Central memory CD8-positive, alpha-beta T cell (primary cell): ENCODE measurements around the gene ZFYVE21.
"Not testable (repeated sequence)": the region's sequence is repeated elsewhere in the genome, so short reads cannot be mapped to it uniquely, and the experiment has no call there.

Experiments
- ATAC-seq: fragments of 150-1000 bp; cut with Tn5 transposase; replicated peaks from 2 replicates; pipeline ENCODE4 v1.10.0; 2022; ENCODE audit warnings: mild to moderate bottlenecking, moderate FRiP score, moderate number of reproducible peaks; ENCODE audit not compliant: poor library complexity, severe bottlenecking; ENCODE audit errors: extremely low read depth
- DNase-seq, 2 donors: peaks; one replicate each; pipeline ENCODE4 v3.0.0; 2021; ENCODE audit warnings: low spot score in 2 of 2
- H3K27ac Mint-ChIP-seq: one replicate; pipeline ENCODE4 v1.8.0; 2022; ENCODE audit warnings: low read depth, mild to moderate bottlenecking, moderate library complexity, mixed read lengths
- H3K27me3 Mint-ChIP-seq: one replicate; pipeline ENCODE4 v1.8.0; 2022; ENCODE audit warnings: mixed read lengths
- H3K36me3 Mint-ChIP-seq: one replicate; pipeline ENCODE4 v1.8.0; 2022; ENCODE audit warnings: mild to moderate bottlenecking, moderate library complexity, mixed read lengths; ENCODE audit not compliant: insufficient read depth
- H3K4me1 Mint-ChIP-seq: one replicate; pipeline ENCODE4 v1.8.0; 2022; ENCODE audit warnings: mixed read lengths
- H3K4me3 Mint-ChIP-seq: one replicate; pipeline ENCODE4 v1.8.0; 2022; ENCODE audit warnings: mild to moderate bottlenecking, moderate library complexity, mixed read lengths
- H3K9me3 Mint-ChIP-seq: one replicate; pipeline ENCODE4 v1.8.0; 2022; ENCODE audit warnings: mixed read lengths

The ZFYVE21 gene

GRCh38 chr14:103685276-103686211 lies 30.1 kb upstream of the ZFYVE21 start:
- peaks cover 70% of the 10 kb centered on the region for H3K36me3 Mint-ChIP-seq
- H3K27me3 Mint-ChIP-seq = no peaks in the 10 kb centered on the region
- no peak for DNase-seq
- no peak for ATAC-seq
- H3K4me3 Mint-ChIP-seq = no peak overlapping the region
- H3K4me1 Mint-ChIP-seq = peaks cover 6% of the 10 kb centered on the region
- no peak overlapping the region for H3K27ac Mint-ChIP-seq
- H3K9me3 Mint-ChIP-seq = no peaks in the 10 kb centered on the region

GRCh38 chr14:103686831-103687485 lies 28.7 kb upstream of the ZFYVE21 start:
- ATAC-seq (no peak), DNase-seq (no peak)
- H3K27ac Mint-ChIP-seq = no peak overlapping the region
- no peaks in the 10 kb centered on the region for H3K27me3 Mint-ChIP-seq
- peaks cover 6% of the 10 kb centered on the region for H3K4me1 Mint-ChIP-seq
- peaks cover 59% of the 10 kb centered on the region for H3K36me3 Mint-ChIP-seq
- no peak overlapping the region for H3K4me3 Mint-ChIP-seq
- H3K9me3 Mint-ChIP-seq = no peaks in the 10 kb centered on the region

- H3K9me3 Mint-ChIP-seq = no peaks in the 10 kb centered on the region
- peaks cover 51% of the 10 kb centered on the region for H3K36me3 Mint-ChIP-seq
- H3K4me1 Mint-ChIP-seq = peaks cover 6% of the 10 kb centered on the region
- no peak overlapping the region for H3K27ac Mint-ChIP-seq
- no peak for DNase-seq
- H3K27me3 Mint-ChIP-seq = no peaks in the 10 kb centered on the region
- H3K4me3 Mint-ChIP-seq = no peak overlapping the region
- ATAC-seq = no peak
Observed at GRCh38 chr14:103687712-103688111, 27.9 kb upstream of the ZFYVE21 start.

- ATAC-seq = no peak
- Mint-ChIP-seq H3K4me1 (peaks cover 6% of the 10 kb centered on the region), H3K9me3 (no peaks in the 10 kb centered on the region), H3K27me3 (no peaks in the 10 kb centered on the region), H3K36me3 (peaks cover 49% of the 10 kb centered on the region), H3K4me3 (no peak overlapping the region), H3K27ac (no peak overlapping the region)
- DNase-seq = no peak
Observed at GRCh38 chr14:103688441-103688840, 27.2 kb upstream of the ZFYVE21 start.

GRCh38 chr14:103688906-103689902 lies 26.4 kb upstream of the ZFYVE21 start:
- Mint-ChIP-seq H3K27ac (no peak overlapping the region), H3K36me3 (peaks cover 49% of the 10 kb centered on the region)
- ATAC-seq = no peak

GRCh38 chr14:103690332-103690731 lies 25.3 kb upstream of the ZFYVE21 start:
- H3K36me3 Mint-ChIP-seq = peaks cover 38% of the 10 kb centered on the region
- H3K4me3 Mint-ChIP-seq = no peak overlapping the region
- DNase-seq (no peak), ATAC-seq (no peak)
- H3K9me3 Mint-ChIP-seq = no peaks in the 10 kb centered on the region
- no peaks in the 10 kb centered on the region for H3K27me3 Mint-ChIP-seq
- H3K4me1 Mint-ChIP-seq = peaks cover 8% of the 10 kb centered on the region
- no peak overlapping the region for H3K27ac Mint-ChIP-seq

More at GRCh38 chr14:103688906-103689902, 26.4 kb upstream of the ZFYVE21 start:
- Mint-ChIP-seq H3K27me3 (no peaks in the 10 kb centered on the region), H3K9me3 (no peaks in the 10 kb centered on the region), H3K4me1 (peaks cover 6% of the 10 kb centered on the region), H3K4me3 (no peak overlapping the region)
- DNase-seq = no peak

- Mint-ChIP-seq H3K36me3 (peaks cover 30% of the 10 kb centered on the region), H3K4me1 (peaks cover 18% of the 10 kb centered on the region)
- not testable (repeated sequence) for H3K27ac Mint-ChIP-seq, DNase-seq, H3K9me3 Mint-ChIP-seq, ATAC-seq, H3K27me3 Mint-ChIP-seq, H3K4me3 Mint-ChIP-seq
Observed at GRCh38 chr14:103691655-103692054, 24.0 kb upstream of the ZFYVE21 start.

- Mint-ChIP-seq H3K9me3 (no peaks in the 10 kb centered on the region), H3K36me3 (peaks cover 27% of the 10 kb centered on the region), H3K4me1 (peaks cover 18% of the 10 kb centered on the region), H3K27me3 (no peaks in the 10 kb centered on the region), H3K27ac (no peak overlapping the region), H3K4me3 (no peak overlapping the region)
- ATAC-seq (no peak), DNase-seq (no peak)
Observed at GRCh38 chr14:103692159-103692558, 23.5 kb upstream of the ZFYVE21 start.

GRCh38 chr14:103692871-103693270 lies 22.7 kb upstream of the ZFYVE21 start:
- DNase-seq = no peak
- H3K27me3 Mint-ChIP-seq = no peaks in the 10 kb centered on the region
- H3K4me1 Mint-ChIP-seq = peaks cover 18% of the 10 kb centered on the region
- ATAC-seq = no peak
- H3K9me3 Mint-ChIP-seq = no peaks in the 10 kb centered on the region
- no peak overlapping the region for H3K27ac Mint-ChIP-seq
- no peak overlapping the region for H3K4me3 Mint-ChIP-seq
- H3K36me3 Mint-ChIP-seq = peaks cover 22% of the 10 kb centered on the region

GRCh38 chr14:103693515-103693914 lies 22.1 kb upstream of the ZFYVE21 start:
- Mint-ChIP-seq H3K27me3 (no peaks in the 10 kb centered on the region), H3K27ac (no peak overlapping the region), H3K36me3 (peaks cover 19% of the 10 kb centered on the region), H3K9me3 (no peaks in the 10 kb centered on the region), H3K4me3 (no peak overlapping the region), H3K4me1 (peaks cover 18% of the 10 kb centered on the region)
- DNase-seq (no peak), ATAC-seq (no peak)

- H3K4me1 Mint-ChIP-seq = peaks cover 18% of the 10 kb centered on the region
- DNase-seq (no peak), ATAC-seq (no peak)
- no peaks in the 10 kb centered on the region for H3K9me3 Mint-ChIP-seq
- peaks cover 13% of the 10 kb centered on the region for H3K36me3 Mint-ChIP-seq
- H3K27ac Mint-ChIP-seq = no peak overlapping the region
- no peak overlapping the region for H3K4me3 Mint-ChIP-seq
- no peaks in the 10 kb centered on the region for H3K27me3 Mint-ChIP-seq
Observed at GRCh38 chr14:103694572-103695026, 21.0 kb upstream of the ZFYVE21 start.
